NCI-H510A treated with DMSO at 0.1 percent for 48 hours (cell line): ENCODE measurements around the gene ZSCAN21.

ENCODE experiments used
- DNase-seq: peaks from one replicate; lab custom pipeline; 2025; lab: John Stamatoyannopoulos, UW

The ZSCAN21 gene

DNA sequence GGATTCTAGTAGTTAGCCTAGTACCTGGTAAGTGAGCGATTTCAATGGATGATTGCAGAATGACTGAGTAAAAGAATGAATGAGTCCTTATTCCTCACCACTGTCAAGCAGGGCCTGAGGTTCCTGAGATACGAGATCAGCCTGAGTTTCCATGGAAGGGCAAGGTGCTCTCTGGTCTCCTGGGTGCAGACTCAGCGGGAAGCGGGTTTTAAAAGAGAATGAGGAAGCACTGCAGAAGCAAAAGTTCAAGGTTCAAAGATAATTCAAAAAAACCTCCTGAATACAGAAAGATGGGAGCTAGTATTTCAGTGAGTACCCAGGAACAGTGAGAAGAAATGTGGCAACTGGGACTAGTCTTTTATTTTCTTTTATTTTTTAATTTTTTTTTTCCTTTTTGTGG is 27.6 kb downstream of the ZSCAN21 start:
- DNase-seq, result no peak

DNA sequence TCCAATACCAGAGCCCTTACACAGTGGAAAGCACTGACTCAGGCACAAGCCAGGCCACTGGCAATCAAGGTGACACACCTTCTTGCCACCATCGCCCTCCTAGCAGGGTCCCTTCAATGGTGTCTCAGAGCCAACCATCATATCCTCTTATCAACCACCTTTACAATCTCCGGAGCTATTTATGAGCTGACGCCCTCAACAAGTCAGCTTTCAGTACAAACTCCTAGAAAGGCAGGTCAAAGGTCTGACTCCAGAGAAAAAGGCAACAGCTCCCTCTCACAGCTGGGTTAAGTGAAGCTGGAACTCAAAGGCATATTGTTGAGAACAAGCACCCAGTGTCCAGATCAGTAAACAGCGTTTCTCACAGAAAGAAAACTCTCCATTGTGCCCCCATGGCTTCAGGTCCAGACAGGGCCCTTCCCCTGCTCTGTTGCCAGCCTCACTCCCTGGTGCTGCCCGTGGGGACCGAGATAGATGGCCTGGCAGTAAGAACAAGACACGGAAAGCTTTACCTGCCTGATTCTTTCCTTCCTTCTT is 29.5 kb downstream of the ZSCAN21 start:
- no peak for DNase-seq

DNA sequence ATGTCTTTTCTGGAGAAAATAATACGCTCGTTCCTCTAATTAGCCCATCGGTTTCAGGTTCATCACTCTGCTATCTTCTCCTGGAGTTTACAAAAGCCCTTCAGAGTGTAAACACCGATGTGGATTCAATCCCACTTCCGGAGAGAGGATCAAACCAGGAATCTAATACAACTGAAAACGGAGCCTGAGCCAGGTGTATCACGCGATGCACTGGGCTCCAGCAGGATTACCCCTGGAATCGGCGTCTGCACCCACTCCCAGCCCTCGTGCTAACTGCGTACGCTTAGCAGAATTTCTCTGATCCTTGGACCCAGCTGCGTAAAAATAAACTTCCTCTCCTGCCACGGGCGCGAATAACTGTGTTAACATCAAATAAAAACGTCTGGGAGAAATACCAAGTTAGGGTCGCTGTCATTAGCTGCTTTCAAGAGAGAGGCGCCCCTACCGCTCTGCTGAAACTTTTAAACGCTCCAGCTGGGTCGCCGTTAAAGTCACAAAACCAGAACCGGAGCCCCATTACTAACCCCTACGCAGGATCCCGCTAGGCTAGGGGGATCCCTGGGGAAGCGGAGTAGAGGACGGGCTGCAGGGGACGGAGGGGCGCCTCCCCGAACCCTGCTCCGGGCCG is 31.4 kb downstream of the ZSCAN21 start:
- DNase-seq, result no peak

DNA sequence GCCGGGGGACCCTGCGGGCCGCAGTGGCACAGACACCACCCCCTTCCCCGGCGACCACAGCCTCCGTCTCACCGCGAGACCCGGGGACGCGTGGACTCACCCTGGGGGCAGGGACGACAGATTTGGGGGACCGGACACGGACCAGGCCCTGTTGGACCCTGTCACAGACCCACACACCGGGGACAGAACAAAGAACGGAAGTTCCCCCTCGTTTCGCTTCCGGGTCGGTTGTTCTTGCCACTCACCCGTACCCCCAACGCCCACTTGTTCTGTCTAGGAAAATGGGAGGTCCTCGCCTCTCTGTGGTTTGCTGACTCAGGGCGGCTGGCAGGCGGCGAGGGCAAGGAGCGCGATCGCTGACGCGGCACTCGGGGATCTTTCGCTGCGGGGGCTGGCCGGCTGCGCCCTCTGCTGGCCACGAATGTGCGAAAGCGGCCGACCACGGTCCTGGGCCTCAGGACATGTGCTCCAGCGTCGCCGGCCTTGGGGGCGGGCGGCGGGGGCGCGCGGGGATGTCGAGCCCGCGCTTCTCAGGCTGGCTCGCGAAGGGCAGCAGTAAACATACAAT is 32.0 kb downstream of the ZSCAN21 start, which contains the start of gene ZNF3:
Gene ZNF3 (minus strand): TSS at position 189 of the 568 bp plus-strand sequence. CDS start 4,366 bp downstream, outside the sequence.
- peak; percentile 87 for DNase-seq

DNA sequence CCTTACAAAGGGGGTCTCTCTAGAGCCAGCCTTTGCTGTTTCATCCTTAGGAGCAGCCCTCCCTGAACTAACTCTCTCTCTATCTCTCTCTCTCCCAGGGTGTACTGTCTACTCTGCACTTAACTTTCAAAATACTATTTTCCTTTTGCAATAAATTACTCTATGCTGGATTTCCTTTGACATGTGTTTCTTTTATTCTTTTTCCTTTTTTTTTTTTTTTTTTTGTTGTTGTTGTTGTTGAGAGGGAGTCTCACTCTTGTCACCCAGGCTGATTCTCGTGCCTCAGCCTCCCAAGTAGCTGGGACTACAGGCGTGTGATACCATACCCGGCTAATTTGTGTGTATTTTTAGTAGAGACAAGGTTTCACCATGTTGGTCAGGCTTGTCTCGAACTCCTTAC is 33.4 kb downstream of the ZSCAN21 start:
- no peak for DNase-seq

DNA sequence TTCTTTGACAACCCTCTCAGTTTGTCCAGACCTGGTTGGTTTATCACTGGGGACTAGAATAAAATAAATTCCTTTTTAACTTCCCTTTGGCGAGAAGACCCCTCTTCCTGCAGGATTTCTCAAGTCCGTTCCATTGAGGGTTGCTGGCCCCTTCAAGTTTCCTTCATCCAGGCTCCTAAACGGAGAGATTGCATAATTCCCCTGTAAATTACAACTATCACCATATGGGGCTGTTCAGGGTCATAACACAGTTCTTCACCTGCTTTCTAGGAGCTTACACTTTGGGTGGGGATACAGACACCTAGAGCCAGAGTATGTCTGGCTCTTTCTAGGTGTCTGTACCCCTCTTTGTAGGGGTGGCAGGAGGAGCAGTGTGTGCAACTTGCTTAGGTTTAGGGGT is 35.9 kb downstream of the ZSCAN21 start:
- no peak for DNase-seq

DNA sequence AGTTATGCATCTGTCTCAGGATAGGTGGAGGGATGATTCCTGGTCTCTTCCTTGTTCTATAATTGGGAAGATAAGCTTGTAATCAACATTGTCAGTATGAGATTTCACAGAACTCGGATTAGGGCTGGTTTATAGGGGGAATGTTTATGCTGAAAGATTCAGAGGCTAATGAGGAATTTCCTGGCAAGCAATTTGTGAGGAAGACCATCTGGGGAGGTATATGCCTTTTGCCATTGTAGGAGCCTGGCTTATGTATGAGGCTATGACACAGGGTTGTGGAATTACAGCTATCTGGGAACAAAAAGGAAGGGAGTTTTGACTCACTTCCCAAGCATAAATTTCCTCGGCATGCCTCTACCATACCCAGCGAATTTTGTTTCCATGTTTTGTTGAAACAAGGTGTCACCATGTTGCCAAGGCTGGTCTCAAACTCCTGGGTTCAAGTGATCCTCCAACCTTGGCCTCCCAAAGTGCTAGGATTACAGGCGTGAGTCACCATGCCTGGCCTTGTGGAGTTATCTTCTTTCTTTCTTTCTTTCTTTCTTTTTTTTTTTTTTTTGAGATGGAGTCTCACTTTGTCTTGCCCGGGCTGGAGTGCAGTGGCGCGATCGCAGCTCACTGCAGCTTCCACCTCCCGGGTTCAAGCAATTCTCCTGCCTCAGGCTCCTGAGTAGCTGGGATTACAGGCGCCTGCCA is 37.6 kb downstream of the ZSCAN21 start:
- no peak for DNase-seq

DNA sequence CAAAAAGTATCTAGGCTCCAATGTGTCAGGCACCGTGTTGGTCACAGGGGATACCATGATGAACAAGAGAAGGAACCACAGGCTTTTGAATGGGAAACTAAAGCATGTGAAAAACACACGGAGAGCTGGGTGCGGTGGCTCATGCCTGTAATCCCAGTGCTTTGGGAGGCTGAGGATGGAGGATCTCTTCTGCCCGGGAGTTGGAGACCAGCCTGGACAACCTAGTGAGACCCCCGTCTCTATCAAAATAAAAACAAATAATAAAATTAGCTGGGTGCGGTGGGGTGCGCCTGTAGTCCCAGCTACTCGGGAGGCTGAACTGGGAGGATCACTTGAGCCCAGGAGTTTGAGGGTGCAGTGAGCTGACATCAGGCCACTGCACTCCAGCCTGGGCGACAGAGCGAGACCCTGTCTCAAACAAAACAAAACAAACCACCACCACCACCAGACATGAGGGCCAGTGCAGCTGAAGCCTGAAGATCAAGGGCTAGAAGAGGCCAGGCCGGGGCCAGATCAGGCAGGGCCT is 38.6 kb downstream of the ZSCAN21 start:
- no peak for DNase-seq

DNA sequence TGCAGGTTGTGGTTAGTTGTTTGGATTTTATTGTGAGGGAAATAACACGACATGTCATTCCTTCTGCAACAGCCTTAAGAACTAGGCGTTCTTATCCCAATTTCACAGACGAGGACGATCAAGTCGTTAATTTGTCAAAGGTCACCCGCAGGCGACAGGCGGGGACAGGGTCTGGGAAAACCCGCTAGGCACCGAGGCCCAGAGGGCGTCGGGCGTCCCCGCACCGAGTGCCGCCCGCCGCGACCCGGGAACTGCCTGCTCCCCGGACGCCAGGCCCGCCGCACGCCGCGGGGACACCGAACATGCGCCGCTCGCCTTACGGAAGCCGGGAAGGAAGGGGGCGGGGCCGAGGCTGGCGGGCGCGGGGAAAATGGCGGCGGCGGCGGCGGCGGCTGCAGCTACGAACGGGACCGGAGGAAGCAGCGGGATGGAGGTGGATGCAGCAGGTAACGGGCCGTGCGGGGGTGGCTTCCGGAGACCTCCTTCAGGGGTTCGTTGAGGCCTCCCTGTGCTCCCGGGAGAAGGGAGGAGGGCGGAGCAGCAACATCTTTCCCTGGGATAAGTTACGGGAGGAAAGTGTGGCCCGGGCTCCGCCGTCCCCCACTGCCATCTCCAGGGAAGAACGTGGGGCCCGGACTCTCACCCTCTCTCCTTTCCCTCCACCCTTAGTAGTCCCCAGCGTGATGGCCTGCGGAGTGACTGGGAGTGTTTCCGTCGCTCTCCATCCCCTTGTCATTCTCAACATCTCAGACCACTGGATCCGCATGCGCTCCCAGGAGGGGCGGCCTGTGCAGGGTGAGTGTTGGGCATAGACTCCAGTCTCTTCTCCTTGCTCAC is 39.3 kb downstream of the ZSCAN21 start, which contains the start of gene COPS6:
Gene COPS6 (plus strand): TSS at position 349 of the 837 bp plus-strand sequence. CDS start 22 bp downstream, at position 371.
- DNase-seq, result peak; percentile 22

DNA sequence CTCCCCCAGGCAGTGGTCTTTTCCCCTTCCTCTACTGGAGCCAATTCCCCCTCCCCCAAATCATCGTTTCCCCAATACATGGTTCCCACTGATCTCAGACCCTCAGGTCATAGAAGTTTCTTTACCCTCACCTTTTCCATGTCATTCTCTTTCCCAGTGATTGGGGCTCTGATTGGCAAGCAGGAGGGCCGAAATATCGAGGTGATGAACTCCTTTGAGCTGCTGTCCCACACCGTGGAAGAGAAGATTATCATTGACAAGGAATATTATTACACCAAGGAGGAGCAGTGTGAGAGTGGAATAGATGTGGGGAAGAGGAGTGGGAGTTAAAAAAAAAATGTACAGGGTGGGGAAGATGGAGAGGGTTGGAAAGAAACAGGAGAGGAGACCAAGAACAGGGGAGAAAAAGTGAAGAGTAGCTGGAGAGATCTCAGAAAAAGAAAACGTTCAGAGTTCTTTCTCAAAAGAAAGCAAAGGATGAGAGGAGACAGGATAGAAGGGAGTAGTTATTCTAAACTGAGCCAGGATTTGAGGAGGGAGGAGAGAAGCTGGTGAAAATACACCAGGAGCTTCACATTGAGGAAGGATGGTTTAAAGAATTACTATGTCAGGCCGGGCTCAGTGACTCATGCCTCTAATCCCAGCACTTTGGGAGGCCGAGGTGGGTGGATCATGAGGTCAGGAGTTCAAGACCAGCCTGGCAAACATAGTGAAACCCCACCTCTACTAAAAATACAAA is 40.1 kb downstream of the ZSCAN21 start:
- no peak for DNase-seq

DNA sequence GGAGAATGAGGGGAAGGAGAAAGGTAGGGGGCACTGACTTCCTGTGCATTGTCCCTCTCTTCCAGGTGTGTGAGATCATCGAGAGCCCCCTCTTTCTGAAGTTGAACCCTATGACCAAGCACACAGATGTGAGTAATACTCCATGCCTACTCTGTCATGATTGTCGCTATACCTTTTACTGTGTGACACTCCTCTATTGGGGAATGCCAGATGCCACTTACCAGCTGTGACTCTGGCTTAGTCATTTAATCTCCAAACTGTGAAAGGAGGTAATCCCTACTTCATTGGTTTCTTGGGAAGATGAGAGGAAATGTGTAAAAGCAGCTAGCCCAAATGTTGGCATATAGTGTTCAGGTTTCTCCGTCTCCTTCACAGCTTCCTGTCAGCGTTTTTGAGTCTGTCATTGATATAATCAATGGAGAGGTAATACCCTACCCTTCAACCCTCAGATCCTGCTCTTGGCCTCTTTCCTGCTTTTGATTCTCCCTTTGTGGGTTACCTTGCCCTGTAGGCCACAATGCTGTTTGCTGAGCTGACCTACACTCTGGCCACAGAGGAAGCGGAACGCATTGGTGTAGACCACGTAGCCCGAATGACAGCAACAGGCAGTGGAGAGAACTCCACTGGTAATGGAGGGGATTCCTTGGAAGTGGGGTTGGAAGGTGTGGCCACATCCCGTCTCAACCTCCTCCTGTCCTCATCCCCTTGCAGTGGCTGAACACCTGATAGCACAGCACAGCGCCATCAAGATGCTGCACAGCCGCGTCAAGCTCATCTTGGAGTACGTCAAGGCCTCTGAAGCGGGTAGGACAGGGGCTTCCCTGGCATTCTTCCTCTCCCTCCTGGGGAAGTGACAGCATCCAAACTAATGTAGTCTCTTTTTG is 41.2 kb downstream of the ZSCAN21 start:
- no peak for DNase-seq

DNA sequence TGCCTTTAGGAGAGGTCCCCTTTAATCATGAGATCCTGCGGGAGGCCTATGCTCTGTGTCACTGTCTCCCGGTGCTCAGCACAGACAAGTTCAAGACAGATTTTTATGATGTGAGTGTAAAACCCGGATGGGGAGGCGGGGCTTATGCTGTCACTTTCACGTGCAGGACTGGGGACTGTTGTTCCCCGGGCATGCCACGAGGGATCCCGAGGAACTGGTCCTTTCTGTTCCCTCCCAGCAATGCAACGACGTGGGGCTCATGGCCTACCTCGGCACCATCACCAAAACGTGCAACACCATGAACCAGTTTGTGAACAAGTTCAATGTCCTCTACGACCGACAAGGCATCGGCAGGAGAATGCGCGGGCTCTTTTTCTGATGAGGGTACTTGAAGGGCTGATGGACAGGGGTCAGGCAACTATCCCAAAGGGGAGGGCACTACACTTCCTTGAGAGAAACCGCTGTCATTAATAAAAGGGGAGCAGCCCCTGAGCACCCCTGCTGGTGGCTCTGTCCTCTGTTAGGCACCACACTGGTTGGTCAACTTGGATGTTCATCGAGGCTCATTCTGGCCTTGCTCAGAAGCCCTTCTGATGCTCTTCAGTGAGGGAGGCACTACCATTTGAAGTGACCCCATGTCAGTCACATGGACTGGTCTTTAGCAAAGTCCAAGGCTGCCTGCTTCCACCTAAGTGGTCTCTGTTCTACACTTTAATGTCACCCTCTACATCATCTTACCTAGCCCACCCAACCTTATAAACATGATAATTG is 42.0 kb downstream of the ZSCAN21 start:
- no peak for DNase-seq

DNA sequence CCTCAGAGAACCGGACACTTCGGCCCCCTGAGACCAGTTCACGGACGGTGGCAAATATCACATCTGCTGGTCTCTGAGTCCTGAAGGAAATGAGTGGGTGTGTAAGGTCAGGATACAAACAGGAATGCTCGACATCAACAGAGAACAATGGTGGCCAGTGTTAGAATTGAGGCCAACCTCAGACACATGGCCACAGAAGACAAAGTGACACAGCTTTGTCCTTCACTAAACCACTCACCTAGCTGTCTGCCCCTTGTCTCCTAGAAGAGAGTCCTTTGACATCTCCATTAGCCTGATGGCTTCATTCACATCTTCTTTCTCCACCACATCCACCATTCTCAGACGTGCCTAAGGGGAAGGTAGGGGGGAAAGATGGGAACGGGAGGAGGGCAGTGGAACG is 43.5 kb downstream of the ZSCAN21 start:
- DNase-seq, result no peak

DNA sequence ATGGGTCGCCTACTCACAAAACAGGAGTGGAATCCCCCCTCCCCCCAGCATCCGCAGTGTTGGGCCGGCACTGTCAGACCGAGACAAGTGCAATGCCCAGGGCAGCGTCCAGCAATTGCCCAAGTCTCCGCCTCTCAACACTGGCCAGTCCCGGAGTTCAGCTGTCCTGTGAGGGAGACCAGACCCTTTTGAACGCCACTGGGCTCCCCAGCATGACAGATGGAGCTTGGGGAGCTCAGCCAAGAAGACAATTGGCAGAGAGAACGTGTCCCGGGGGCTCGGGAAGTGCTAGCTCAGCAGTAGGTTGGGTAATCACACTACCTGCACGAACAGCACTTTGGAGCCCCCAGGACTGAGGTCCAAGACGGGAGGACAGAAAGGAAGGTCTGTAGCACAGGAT is 43.9 kb downstream of the ZSCAN21 start:
- no peak for DNase-seq

DNA sequence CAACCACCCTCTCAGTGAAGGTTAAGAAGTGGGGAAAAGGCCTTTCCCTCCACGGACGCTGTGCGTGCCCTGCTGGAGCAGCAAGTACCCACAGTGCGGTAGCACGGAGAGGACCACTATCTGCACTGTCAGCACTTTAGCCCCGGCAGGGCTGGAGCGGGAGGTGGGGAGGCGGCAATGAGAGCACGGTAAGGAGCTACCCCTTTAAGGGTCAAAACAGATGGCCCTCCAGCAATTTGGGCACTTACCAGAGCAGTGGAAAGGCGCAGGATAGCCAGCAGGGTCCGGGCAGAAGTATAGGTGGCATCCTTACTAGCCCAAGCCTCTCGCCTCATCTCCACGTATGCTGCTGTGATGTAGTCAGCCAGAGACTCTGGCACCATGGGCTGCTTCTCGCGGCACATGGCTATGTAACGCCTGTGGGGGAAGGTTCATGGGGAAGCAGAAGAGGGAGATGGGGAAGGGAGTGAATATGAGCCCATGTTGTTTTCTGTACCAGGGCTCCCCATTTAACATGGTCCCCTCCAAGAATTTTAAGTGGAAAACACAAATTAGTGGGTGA is 44.4 kb downstream of the ZSCAN21 start:
- no peak for DNase-seq

DNA sequence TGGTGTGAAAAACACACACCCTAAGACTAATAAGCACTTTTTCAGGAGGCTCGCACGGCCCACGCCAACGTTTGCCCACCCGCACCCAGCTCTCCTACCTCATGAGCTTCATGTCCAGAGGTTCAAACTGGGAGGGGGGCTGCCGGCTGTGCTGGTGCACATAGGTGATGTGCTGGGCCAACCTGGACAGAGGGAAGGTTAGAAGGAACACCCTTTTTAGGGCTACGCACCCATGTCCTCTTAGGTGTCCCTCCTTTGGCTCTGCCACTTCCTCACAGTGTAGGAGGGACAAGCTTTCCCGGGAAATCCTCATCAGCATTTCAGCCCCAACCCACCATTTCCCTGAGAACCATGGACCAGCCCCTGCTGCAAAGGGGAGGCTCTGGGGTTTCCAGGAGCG is 45.7 kb downstream of the ZSCAN21 start:
- no peak for DNase-seq

DNA sequence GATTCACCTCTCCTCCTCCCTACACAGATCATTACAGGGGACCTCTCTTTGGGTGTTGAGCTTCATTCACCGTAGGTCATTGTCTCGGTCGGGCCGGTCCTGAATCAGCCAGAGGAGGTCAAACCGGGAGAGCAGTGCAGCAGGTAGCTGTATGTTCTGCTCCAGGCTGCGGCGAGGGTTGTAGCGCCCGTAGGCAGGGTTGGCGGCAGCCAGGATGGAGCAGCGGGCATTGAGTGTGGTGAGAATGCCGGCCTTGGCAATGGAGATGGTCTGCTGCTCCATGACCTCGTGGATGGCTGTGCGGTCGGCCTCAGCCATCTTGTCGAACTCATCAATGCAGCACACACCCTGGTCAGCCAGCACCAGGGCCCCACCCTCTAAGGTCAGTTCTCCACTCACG is 46.1 kb downstream of the ZSCAN21 start:
- no peak for DNase-seq

DNA sequence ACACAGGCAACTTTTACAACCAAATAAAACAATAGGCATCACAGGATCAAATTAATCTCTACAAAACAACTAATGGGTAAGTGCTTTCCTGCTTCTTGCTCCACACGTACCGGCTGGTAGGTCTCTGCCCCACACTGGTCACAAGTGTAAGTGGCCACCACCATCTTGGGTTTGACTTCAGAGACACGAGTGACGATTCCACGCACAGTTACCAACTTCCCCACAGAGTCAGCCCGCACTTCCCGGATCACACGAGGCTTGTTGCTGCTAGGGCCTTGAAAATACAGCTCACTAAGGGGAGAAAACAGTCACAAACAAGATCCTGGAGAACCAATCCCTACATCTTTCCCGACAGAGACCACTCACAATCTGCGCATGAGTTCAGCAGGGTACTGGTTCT is 49.3 kb downstream of the ZSCAN21 start:
- no peak for DNase-seq

DNA sequence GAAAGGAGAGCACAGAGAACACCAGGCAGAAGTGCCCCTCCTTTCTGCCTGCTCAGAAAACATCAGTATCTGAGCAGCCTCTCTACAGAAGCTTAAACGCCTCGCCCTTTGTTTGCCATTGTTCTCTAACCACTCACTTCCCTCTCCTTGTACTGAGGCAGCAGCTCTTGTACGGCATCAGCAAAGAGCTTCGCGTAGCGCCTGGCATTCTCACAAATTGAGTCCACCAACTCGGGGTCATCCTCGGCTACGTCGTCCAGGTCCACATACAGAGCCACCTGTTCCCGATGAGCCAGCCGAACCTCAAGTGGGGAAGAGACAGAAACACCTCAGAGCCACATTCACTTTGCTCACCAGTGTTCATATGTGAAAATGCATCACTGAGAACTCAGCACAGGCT is 49.9 kb downstream of the ZSCAN21 start:
- DNase-seq, result no peak
